ENCODE results near the gene ATP2B2. TPM values are rescaled to one million over a fixed set of nuclear protein-coding genes. Genes with fewer than 3 reads are reported as not detected.
"Not testable (repeated sequence)": the region's sequence is repeated elsewhere in the genome, so short reads cannot be mapped to it uniquely, and the experiment has no call there.

ATP2B2 gene
- total and polyA plus RNA-seq, 2 of the 8 experiments (the other 6 are each of a cell fraction or from before 2014, with no cell fraction given), result 0.14 to 1.2 TPM

GRCh38 chr3:10382445-10382844 is 122.9 kb downstream of the ATP2B2 start:
- H2BK15ac ChIP-seq (ENCODE audit: low read length); H3K4me2 ChIP-seq (ENCODE audit: insufficient read depth in 1 of 2, low read depth in 2 of 2, low read length in 2 of 2); POLR2A ChIA-PET (ENCODE audit: partially characterized antibody); H2AK5ac ChIP-seq (ENCODE audit: low read depth, low read length); H3K4ac ChIP-seq (replicated peaks; ENCODE audit: insufficient read length, low read depth, low read length); H3K4me3 ChIP-seq (ENCODE audit: extremely low read depth in 1 of 4, insufficient read depth in 2 of 4, low read depth in 3 of 4, low read length in 4 of 4); H4K8ac ChIP-seq (ENCODE audit: extremely low read depth, insufficient read depth, low read length); H2BK5ac ChIP-seq (ENCODE audit: low read depth, low read length); H2BK20ac ChIP-seq (ENCODE audit: low read length); H3K9ac ChIP-seq (replicated peaks in 1 of 4; ENCODE audit: extremely low read depth in 1 of 4, low read depth in 3 of 4, low read length in 3 of 4); H3K4me1 ChIP-seq (replicated peaks in 1 of 4; ENCODE audit: control insufficient read depth in 3 of 4, insufficient read depth in 4 of 4, low read length in 3 of 4); H3K18ac ChIP-seq (ENCODE audit: extremely low read depth, low read length); H3K23me2 ChIP-seq (ENCODE audit: low read depth, low read length); H3K27ac ChIP-seq (ENCODE audit: low read depth, low read length); H3K79me2 ChIP-seq (ENCODE audit: control insufficient read depth in 1 of 2, insufficient read depth in 2 of 2, low read length in 2 of 2); DNase-seq (ENCODE audit: low read depth in 1 of 2, low spot score in 2 of 2); H3K23ac ChIP-seq (ENCODE audit: insufficient read length); H3K27me3 ChIP-seq (replicated peaks in 1 of 4; ENCODE audit: control insufficient read depth in 3 of 4, extremely low read depth in 1 of 4, insufficient read depth in 3 of 4, low read length in 3 of 4); H3K14ac ChIP-seq (ENCODE audit: insufficient read length); H4K91ac ChIP-seq (replicated peaks; ENCODE audit: insufficient read length, low read length); H4K20me1 ChIP-seq (replicated peaks in 1 of 2; ENCODE audit: control insufficient read depth in 1 of 2, insufficient read depth in 2 of 2, low read length in 2 of 2); H2AFZ ChIP-seq (ENCODE audit: low read length); H4K5ac ChIP-seq (ENCODE audit: insufficient read length, low read depth, low read length); H2BK12ac ChIP-seq (ENCODE audit: low read depth, low read length); H2BK120ac ChIP-seq (replicated peaks; ENCODE audit: low read depth, low read length); H3K36me3 ChIP-seq (ENCODE audit: control insufficient read depth in 2 of 4, insufficient read depth in 4 of 4, low read length in 3 of 4); FAIRE-seq; H3K79me1 ChIP-seq (ENCODE audit: low read depth, low read length); H3K56ac ChIP-seq (replicated peaks; ENCODE audit: insufficient read length, low read depth, low read length): not testable (repeated sequence)
- 94% methylated on average over 3 of the region's 3 CpGs; no CpG with 5 or more reads in 1 of the 2 experiments for WGBS, 2 experiments (ENCODE audit: extremely low coverage in 1 of 2, insufficient coverage in 1 of 2, insufficient read length in 1 of 2, insufficient replicate concordance in 2 of 2, low coverage in 1 of 2, low lambda C conversion rate in 2 of 2, missing lambda C conversion rate in 1 of 2)
- peaks cover 14 to 16% of the 10 kb centered on the region in 2 experiments for H3K9me3 ChIP-seq (ENCODE audit: insufficient read depth in 2 of 2, low read depth in 1 of 2, low read length in 1 of 2)
- CTCF ChIA-PET (ENCODE audit: partially characterized antibody), result interaction anchor here (0.7 to 2.4 kb wide), 2 partner anchors 61 to 782 kb away, joined by 3 to 6 read pairs; partner anchors contain the start of gene SEC13

Data from H1 (cell line).